GM18505 (cell line): Measurements from ENCODE around the gene C19orf81.
"Not testable (repeated sequence)": the region's sequence is repeated elsewhere in the genome, so short reads cannot be mapped to it uniquely, and the experiment has no call there.

Experiments used
- ATAC-seq: cut with Tn5 transposase; IDR thresholded peaks from one replicate; pipeline ENCODE4 v1.9.1; 2021; ENCODE audit not compliant: unreplicated experiment
- POLR2A ChIP-seq: IDR thresholded peaks from 4 replicates; pipeline ENCODE4 v1.6.1; 2011; ENCODE audit warnings: borderline replicate concordance; ENCODE audit not compliant: insufficient read depth, insufficient read length; ENCODE audit errors: extremely low read depth

Gene C19orf81

DNA sequence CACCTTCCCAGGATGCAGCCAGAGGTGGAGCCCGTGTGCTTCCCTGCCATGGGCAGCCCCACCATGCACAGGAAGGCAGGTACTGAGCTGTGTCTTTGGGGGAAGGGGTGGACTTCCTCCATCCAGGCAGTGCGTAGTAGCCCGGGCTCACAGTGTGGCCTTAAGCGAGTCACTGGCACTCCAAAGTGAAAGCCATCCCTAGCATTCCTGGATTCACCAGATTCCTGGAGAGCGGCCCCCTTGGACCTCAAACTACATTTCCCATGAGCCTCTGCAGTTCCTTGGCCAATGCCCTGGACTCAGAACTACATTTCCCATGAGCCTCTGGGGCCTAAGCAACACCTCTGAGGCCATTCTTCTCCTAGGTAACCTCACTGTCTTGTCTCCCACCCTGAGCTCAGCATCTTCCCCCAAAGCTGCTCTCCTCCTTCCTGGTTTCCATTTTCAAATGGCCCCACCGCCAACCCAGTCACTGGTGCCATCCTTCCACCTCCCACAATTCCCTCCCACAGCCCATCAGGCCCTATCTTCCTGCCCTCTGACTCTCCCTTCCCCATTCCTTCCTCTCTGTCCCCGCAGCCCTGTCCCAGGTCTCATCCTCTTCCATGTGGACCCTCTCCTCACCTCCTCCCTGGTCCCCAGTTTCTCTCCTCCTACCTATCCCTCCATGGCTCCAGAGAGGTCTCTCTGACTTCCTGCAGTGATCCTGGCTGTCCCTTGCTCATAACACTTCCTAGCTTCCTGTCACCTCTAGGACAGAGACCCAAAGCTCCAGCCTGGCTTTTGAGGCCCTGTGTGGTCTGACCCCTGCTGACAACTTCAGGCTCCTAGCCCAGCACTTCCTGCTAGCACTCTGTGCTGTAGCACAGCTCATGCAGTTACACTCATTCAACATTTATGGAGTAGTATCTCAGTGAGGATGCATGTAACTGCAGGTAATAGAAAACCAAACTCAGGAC is at the start of gene C19orf81:
TSS of gene C19orf81 (plus strand) at position 13 of the 959 bp plus-strand sequence. CDS start at position 13, 0 bp downstream.
- ATAC-seq, result no peak
- no peak for TF ChIP-seq POLR2A

- no peak for TF ChIP-seq POLR2A
- no peak for ATAC-seq
These were observed 47.7 kb upstream of the C19orf81 start for GRCh38 chr19:50601407-50602088.

DNA sequence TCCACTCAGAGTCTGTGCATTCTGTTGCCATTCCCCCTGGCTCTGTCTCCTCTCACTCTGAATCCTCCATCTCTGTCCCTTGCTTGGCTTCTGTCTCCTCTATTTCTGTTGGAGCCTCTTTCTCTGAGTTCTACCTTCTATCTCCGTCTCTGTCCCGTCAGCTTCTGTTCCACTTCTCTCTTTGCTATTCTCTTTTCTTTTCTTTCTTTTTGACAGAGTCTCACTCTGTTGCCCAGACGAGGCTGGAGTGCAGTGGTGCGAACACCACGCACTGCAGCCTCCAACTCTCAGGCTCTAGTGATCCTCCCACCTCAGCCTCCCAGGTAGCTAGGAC is 47.2 kb upstream of the C19orf81 start:
- no peak for ATAC-seq
- TF ChIP-seq POLR2A, result no peak

DNA sequence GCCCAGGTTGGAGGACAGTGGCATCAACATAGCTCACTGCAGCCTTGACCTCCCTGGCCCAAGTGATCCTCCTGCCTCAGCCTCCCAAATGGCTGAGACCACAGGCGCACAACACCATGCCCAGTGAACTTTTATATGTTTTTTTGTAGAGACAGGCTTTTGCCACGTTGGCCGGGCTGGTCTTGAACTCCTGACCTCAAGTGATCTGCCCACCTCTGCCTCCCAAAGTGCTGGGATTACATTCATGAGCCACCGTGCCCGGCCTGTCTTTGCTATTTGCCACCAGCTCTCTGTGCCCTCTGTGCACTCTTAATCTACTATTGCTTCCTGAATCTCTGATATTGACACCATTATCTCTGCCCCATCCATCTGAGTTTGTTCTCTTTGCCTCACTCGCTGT is 46.7 kb upstream of the C19orf81 start:
- no peak for ATAC-seq
- no peak for TF ChIP-seq POLR2A

DNA sequence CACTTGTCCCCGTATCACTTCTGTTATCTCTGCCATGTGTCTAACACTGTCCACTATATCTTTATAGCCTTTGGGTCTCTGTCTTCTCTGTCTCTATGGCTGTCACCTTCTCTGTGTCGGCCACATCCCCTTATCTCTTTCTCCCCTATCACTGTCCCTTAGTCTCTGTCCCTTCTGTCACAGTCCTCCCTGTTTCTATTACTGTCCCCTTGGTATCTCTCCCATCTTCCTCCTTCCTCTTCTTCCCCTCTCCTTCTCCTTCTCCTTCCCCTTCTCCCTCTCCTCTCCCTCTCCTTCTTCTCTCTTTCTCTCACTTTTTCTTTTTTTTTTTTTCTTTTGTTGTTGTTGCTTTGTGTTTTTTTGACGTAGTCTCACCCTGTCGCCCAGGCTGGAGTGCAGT is 46.3 kb upstream of the C19orf81 start:
- TF ChIP-seq POLR2A, result no peak
- ATAC-seq, result no peak

DNA sequence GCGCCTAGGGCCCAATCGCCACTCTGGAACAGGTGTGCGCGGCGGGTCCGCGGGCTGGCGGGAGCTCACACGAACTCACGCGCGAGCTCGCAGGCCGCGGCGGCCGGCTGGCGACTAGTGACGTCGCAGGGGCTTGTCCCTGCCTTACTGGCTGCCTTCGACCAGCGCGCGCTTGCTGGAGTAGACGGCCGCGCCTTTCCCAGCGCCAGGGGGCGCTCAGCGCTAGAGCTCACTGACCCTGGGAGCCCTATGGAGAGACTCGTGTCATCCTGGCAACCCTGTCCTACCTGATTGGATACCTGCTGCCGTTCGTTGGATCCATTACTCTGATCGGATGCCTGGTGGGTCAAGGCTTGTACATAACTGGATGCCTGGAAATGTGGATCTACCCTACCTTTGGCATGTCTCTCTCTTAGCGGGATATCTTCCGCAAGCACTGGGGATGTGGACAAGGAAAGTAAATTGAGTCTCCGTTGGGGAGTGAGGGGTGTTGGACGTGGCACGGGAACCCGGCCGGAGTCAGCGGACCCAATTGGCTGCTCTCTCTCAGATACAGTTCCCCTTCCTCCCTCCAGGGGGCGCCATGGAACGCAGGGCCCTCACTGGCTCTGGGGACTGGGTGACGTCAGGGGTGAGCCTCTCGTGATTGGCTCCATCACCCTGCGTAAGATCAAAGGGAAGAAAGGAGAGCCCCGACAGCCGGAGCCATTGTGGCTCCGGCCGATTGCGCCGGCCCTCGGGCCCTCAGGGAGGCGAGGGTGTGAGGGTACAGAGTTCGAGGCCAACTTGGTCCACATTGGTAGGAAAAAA is 44.8 kb upstream of the C19orf81 start:
- not testable (repeated sequence) for ATAC-seq

GRCh38 chr19:50606059-50606836 is 43.0 kb upstream of the C19orf81 start:
- ATAC-seq, result not testable (repeated sequence)

GRCh38 chr19:50607388-50607787 is 41.9 kb upstream of the C19orf81 start:
- no peak for ATAC-seq
- no peak for TF ChIP-seq POLR2A

- no peak for TF ChIP-seq POLR2A
- ATAC-seq, result no peak
These were observed 41.1 kb upstream of the C19orf81 start for GRCh38 chr19:50607874-50608785.

GRCh38 chr19:50612504-50613404 is 36.5 kb upstream of the C19orf81 start:
- ATAC-seq, result not testable (repeated sequence)

- not testable (repeated sequence) for ATAC-seq
These were observed 30.9 kb upstream of the C19orf81 start for GRCh38 chr19:50618379-50618778.

- not testable (repeated sequence) for ATAC-seq
These were observed 30.1 kb upstream of the C19orf81 start for GRCh38 chr19:50619184-50619583.

- ATAC-seq, result not testable (repeated sequence)
These were observed 28.8 kb upstream of the C19orf81 start for GRCh38 chr19:50620394-50620906.
